PC-3 (cell line): ENCODE measurements around the gene ANGPTL2.

Experiments
- EZH2 ChIP-seq: fragments of 300-600 bp; sonication (generic); IDR thresholded peaks from one replicate; pipeline ENCODE4 v1.6.1; 2017; ENCODE audit warnings: antibody characterized with exemption, mild to moderate bottlenecking, low read length; ENCODE audit not compliant: unreplicated experiment
- TF ChIP-seq, protein P1 (sequence below): fragments of 300-600 bp; sonication (generic); conservative IDR thresholded peaks from 2 replicates; pipeline ENCODE4 v1.5.1; 2017; ENCODE audit warnings: antibody characterized with exemption, low read depth, mild to moderate bottlenecking, low read length

DNA sequence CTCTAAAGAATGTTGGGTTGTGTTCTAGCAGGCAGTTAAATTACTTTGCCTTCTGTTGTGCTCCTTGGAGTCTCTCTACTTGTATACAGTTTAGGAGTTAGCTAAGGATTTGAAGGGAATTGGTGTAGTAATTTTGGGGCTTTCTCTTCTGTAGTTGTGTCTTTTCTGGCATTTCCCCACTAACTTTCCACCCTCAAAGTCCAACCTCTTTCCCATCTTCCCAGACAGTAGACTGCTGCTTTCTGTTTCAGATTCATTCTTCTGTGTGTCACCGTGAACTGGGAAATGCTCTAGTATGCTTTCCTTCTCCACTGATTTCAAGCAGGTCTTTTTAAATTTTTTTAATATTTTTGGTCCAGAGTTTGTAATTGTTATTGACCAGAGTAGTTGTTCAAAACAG, 4.5 kb upstream of the ANGPTL2 start:
- no peak for TF ChIP-seq EZH2
- TF ChIP-seq, protein P1, sequence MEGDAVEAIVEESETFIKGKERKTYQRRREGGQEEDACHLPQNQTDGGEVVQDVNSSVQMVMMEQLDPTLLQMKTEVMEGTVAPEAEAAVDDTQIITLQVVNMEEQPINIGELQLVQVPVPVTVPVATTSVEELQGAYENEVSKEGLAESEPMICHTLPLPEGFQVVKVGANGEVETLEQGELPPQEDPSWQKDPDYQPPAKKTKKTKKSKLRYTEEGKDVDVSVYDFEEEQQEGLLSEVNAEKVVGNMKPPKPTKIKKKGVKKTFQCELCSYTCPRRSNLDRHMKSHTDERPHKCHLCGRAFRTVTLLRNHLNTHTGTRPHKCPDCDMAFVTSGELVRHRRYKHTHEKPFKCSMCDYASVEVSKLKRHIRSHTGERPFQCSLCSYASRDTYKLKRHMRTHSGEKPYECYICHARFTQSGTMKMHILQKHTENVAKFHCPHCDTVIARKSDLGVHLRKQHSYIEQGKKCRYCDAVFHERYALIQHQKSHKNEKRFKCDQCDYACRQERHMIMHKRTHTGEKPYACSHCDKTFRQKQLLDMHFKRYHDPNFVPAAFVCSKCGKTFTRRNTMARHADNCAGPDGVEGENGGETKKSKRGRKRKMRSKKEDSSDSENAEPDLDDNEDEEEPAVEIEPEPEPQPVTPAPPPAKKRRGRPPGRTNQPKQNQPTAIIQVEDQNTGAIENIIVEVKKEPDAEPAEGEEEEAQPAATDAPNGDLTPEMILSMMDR: no peak
